Uterus (tissue), 2 donors: ENCODE results near the gene ZBTB33.

Experiments
- CTCF ChIP-seq, 4 experiments: fragments of 200-600 bp in 2 of 4; fragments of 450-650 bp in 2 of 4; sonication (generic) in 2 of 4; IDR thresholded peaks; one replicate each; pipeline ENCODE4 v1.5.1; 2016 to 2019; ENCODE audit warnings: antibody characterized with exemption in 4 of 4, mild to moderate bottlenecking in 2 of 4, moderate library complexity in 1 of 4
- POLR2A ChIP-seq, 2 donors: fragments of 450-650 bp; IDR thresholded peaks; one replicate each; pipeline ENCODE4 v1.6.1; 2016; ENCODE audit warnings: antibody characterized with exemption in 2 of 2, mild to moderate bottlenecking in 1 of 2, moderate library complexity in 1 of 2

GRCh38 chrX:120301960-120302359 is 51.3 kb downstream of the ZBTB33 start:
- TF ChIP-seq CTCF (IDR thresholded peaks at IDR 0.05): no peak
- TF ChIP-seq POLR2A (IDR thresholded peaks at IDR 0.05): no peak
